ENCODE measurements around the gene ADGRG2.

DNA sequence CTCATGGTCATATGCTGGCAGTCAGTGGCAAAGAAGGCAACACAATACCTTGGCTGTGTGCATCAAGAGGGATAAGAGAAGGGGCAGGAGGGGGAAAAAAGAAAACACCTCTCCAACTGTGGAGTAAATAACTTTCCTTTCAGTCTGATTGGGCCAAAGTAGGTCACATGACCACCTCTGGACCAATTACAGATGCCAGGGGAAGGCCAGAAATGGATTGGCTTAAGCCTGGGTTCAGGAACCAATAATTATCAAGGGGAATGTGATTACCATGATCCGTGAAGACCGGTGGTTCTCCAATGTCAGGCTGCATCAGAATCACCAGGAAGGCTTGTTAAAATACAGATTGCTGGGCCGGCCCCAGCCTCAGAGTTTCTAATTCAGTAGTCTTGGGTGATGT lies 7.4 kb upstream of the ADGRG2 start:
- TF ChIP-seq, protein P1, sequence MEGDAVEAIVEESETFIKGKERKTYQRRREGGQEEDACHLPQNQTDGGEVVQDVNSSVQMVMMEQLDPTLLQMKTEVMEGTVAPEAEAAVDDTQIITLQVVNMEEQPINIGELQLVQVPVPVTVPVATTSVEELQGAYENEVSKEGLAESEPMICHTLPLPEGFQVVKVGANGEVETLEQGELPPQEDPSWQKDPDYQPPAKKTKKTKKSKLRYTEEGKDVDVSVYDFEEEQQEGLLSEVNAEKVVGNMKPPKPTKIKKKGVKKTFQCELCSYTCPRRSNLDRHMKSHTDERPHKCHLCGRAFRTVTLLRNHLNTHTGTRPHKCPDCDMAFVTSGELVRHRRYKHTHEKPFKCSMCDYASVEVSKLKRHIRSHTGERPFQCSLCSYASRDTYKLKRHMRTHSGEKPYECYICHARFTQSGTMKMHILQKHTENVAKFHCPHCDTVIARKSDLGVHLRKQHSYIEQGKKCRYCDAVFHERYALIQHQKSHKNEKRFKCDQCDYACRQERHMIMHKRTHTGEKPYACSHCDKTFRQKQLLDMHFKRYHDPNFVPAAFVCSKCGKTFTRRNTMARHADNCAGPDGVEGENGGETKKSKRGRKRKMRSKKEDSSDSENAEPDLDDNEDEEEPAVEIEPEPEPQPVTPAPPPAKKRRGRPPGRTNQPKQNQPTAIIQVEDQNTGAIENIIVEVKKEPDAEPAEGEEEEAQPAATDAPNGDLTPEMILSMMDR (IDR thresholded peaks at IDR 0.05 in 8 of 11, conservative IDR thresholded peaks at IDR 0.05 in 3 of 11) = no peak
- TF ChIP-seq POLR2AphosphoS5 (IDR thresholded peaks at IDR 0.05) = no peak
- no peak for TF ChIP-seq POLR2A (IDR thresholded peaks at IDR 0.05)

Data from spleen (tissue), 7 donors.